CD4-positive, alpha-beta T cell treated with Interleukin-6 for 4 hours (primary cell): ENCODE data around the gene ZNF575.
"Not testable (repeated sequence)": the region's sequence is repeated elsewhere in the genome, so short reads cannot be mapped to it uniquely, and the experiment has no call there.

Experiments
- DNase-seq: peaks from one replicate; pipeline ENCODE4 v3.0.0-alpha.2; 2020; ENCODE audit warnings: mixed read lengths

Gene ZNF575

GRCh38 chr19:43512399-43512798, 20.6 kb upstream of the ZNF575 start:
- not testable (repeated sequence) for DNase-seq

DNA sequence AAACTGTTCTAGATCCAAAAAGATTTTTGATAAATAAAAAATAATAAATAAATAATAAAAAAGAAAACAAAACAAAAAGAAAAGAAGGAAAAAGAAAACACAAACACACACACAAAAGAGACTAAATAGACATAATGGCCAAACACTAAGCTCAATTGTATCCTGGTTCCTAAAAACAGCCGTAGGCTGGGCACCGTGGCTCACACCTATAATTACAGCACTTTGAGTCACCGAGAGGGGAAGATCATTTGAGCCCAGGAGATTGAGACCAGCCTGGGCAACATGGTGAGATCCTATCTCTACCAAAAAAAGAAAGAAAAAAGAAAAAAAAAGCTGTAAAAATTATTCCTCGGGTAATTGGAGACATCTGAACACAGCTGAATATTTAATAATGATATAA, 14.9 kb upstream of the ZNF575 start:
- no peak for DNase-seq

DNA sequence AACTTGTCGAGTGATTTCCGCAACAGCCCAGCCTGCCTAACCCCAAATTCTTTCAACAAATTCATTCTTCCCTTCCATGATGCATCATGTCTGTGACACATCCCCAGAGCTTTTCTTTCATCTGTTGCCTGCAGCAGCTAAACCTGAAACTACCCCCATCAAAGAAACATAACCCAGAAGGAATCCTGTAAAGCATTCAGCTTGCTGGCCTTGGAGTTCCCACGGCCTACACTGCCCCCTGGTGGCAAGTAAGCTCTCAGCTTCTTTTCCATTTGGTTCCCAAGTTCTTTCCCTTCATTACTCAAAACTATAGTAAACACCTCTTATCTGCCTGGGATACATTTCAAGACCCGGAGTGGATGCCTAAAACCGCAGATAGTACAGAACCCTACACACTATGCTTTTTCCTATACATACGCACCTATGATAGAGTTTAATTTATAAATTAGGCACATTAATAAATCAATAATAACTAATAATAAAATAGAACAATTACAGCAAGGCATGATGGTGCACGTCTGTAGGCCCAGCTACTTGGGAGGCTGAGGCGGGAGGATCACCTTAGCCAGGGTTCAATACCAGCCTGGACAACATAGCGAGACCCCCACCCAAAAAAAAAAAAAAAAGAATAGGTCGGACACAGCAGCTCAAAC, 13.4 kb upstream of the ZNF575 start:
- peak; percentile 90 for DNase-seq

- no peak for DNase-seq
Observed at GRCh38 chr19:43522929-43523328, 10.1 kb upstream of the ZNF575 start.

DNA sequence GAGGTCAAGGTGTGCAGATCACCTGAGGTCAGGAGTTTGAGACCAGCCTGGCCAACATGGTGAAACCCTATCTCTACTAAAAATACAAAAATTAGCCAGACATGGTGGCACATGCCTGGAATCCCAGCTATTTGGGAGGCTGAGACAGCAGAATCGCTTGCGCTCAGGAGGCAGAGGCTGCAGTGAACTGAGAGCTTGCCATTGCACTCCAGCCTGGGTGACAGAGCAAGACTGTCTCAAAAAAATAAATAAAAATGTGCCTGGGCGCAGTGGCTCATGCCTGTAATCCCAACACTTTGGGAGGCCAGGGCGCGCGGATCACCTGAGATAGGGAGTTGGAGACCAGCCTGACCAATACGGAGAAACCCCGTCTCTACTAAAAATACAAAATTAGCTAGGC, 9.3 kb upstream of the ZNF575 start:
- not testable (repeated sequence) for DNase-seq

- DNase-seq = peak; percentile 54
Observed at GRCh38 chr19:43524922-43525835, 7.8 kb upstream of the ZNF575 start.

DNA sequence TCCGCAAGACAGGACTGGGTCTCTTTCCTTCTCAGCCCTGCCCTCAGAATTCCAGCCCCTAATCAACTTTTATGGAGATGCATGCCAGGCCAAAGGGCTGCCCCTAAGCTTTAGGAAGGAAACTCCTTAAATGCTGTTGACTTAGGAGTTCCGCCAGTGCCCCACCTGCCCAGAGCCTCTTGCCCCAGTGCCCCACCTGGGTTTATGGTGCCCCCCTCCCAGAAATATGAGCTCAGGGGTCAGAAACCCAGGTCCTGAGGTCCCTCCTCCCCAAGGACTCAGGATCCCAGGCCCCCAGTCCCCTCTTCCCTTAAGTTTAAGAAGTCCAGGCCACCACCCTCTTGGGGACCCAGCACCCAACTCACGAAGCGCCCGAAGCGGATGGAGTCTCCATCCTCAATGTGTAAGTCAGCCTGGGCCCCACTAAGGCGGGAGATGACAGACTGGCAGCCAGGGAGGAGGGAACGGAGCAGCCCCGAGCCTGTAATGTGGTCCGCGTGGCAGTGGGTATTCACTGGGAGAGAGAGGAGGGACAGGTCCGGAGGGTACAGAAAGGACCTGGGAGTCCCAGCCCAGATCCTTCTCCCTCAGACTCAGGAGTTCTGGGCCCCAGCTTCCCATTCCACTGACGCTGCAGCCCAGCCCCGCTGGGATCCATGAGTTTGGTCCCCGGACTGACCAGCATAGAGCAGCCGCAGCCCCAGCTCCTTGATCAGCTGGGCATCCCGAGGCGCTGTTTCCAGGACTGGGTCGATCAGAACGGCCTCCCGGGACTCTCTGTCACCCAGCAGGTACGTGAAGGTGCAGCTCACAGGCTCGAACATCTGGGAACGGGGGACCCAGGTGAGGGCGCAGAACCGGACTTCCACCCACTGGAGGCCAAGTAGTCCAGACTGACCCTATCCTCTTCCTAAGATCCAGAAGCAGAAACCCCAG, 6.9 kb upstream of the ZNF575 start:
- peak; percentile 45 for DNase-seq

GRCh38 chr19:43526884-43527859, 5.8 kb upstream of the ZNF575 start, which contains the start of gene ETHE1:
Gene ETHE1 (minus strand): TSS chr19:43527201. CDS start chr19:43527177, 24 bp downstream.
- DNase-seq = peak; percentile 83

DNA sequence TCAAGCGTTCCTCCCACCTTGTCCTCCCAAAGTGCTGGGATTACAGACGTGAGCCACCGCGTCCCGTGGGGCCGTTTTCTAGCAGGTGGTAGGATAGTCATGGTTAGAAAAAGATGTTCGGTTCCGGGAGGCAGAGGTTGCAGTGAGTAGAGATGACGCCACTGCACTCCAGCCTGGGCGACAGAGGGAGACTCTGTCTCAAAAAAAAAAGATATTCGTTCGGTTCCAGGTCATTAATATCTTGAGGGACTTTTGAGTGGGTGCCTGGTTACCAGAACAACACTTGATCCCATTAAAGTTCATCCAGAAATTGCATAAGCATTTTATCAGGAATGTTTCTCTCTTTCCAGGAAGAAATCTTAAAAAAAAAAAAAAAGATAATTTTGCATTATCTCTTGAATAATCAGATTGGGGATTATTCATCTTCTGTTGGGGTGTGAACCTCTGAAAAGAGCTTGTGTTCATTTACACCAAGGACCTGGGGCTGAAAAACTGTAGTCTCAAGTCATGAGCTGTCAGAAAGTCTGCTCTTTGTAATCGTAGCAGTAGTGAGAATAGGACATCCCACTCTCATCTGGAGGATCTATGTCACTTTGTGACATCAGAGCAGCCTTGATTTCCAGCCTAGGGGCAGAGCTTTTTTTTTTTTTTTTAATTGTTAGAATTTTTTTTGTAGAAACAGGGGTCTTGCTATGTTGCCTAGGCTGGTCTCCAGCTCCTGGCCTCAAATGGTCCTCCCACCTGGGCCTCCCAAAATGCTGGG, 4.9 kb upstream of the ZNF575 start:
- DNase-seq = no peak

GRCh38 chr19:43532571-43532961, 422 bp upstream of the ZNF575 start:
- no peak for DNase-seq

GRCh38 chr19:43533546-43534304, 737 bp downstream of the ZNF575 start:
- peak; percentile 98 for DNase-seq

- no peak for DNase-seq
Observed at GRCh38 chr19:43534305-43534815, 1.4 kb downstream of the ZNF575 start.

DNA sequence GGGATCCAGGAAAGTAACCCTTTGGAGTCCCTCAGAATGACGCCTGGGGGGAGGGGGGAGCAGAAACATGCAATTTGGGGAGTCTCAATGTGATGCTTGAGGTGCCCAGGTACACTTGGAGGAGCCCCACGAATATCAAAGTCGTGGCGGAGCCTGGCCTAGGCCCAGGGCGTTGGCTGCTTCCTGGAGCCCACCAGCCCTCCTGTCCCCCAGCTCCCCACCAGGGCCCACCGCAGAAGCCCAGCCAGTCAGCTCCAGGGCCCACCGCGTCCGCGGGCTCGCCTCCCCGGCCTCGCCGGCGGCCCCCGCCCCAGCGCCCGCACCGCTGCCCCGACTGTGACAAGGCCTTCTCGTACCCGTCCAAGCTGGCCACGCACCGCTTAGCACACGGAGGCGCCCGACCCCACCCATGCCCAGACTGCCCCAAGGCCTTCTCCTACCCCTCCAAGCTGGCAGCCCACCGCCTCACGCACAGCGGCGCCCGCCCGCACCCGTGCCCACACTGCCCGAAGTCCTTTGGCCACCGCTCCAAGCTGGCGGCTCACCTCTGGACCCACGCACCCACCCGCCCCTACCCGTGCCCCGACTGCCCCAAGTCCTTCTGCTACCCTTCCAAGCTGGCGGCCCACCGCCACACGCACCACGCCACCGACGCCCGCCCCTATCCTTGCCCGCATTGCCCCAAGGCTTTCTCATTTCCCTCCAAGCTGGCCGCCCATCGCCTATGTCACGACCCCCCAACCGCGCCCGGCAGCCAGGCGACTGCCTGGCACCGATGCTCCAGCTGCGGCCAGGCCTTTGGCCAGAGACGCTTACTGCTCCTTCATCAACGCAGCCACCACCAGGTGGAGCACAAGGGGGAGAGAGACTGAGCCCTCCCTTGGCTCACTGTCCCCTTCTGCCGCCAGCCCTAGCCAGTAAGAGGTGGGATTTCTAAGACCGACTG, 2.1 kb downstream of the ZNF575 start:
- peak; percentile 50 for DNase-seq

- no peak for DNase-seq
Observed at GRCh38 chr19:43538922-43539321, 5.9 kb downstream of the ZNF575 start.

DNA sequence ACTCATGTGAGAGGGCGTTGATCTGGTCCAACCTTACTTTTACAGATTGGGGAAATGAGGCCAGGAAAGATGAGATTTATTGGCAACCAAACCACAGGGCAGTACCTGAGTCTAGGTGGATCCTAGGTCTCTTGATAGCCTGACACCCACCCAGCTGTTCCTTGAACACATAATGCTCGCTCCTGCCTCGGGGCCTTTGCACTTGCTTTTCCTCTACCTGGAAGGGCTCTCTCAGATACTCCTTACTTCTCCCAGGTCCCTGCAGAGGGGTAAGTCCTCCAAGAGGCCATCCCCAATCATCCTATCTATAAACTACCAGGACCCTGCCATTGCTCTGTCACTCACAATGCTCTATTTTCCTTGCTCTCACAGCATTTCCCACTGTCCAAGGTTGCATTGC, 7.4 kb downstream of the ZNF575 start:
- DNase-seq = no peak

DNA sequence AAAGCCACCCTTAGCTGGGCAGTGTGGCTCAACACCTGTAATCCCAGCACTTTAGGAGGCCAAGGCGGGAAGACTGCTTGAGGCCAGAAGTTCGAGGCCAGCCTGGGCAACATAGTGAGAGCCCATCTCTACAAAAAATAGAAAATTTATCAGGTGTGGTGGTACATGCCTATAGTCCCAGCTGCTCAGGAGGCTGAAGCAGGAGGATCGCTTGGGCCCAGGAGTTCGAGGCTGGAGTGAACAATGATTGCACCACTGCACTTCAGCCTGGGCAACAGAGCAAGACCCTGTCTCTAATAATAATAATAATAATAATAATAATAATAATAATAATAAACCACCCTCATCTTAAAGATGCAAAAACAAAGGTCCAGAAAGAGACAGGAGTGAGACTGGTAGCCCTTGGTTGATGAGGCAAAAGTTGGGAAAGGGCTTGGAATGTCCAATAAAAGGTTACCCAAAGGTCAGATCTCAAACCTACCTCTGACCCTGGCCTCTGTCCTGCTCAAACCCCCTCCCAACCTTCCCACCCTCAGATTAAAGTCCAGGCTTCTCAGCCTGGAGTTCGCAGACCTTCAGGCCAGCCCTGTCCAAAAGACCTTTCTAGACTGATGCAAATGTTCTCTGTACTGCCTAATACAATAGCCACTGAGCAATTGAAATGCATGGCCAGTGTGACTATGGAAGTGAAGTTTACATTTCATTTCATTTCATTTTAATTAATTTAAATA, 9.1 kb downstream of the ZNF575 start:
- DNase-seq = no peak

GRCh38 chr19:43544077-43544476, 11.1 kb downstream of the ZNF575 start:
- DNase-seq = no peak

- no peak for DNase-seq
Observed at GRCh38 chr19:43545276-43545675, 12.3 kb downstream of the ZNF575 start.
